Myometrial cell (primary cell): ENCODE results near the gene ZCCHC10. TPM values are rescaled to one million over a fixed set of nuclear protein-coding genes. Genes with fewer than 3 reads are reported as not detected.

Source experiments
- total RNA-seq: library from RNA; depleted of rRNA; stranded (reverse); fragments of >200 nt; gene quantifications from 2 replicates; pipeline ENCODE4 v1.2.3, GENCODE V29; 2015

ZCCHC10 gene
- 7.6 and 61.4 TPM in 2 replicates for total RNA-seq

GRCh38 chr5:133025804-133026663 lies at the start of gene ZCCHC10:
Gene ZCCHC10 (minus strand): TSS chr5:133026549. CDS start chr5:133026537, 12 bp downstream.

GRCh38 chr5:133051542-133052316 lies 25.4 kb upstream of the ZCCHC10 start, which contains the start of gene HSPA4:
Gene HSPA4 (plus strand): TSS chr5:133052013. CDS start chr5:133052251, 238 bp downstream.

GRCh38 chr5:132963171-132964104 lies 62.9 kb downstream of the ZCCHC10 start, which contains the start of gene AFF4:
Gene AFF4 (minus strand): TSS chr5:132963634. CDS start chr5:132937189, 26,445 bp downstream.

Other genes with a start within 250 kb of the ZCCHC10 start
- 40.9 and 45.4 TPM in 2 replicates for gene SEPTIN8, start 249.3 kb downstream of the ZCCHC10 start, total RNA-seq
- under 0.01 TPM in 1 of 2 replicates, not detected in the other for gene SOWAHA, start 213.2 kb downstream of the ZCCHC10 start, total RNA-seq
- 15.6 and 16.7 TPM in 2 replicates for gene SHROOM1, start 195.9 kb downstream of the ZCCHC10 start, total RNA-seq
- 0.18 TPM in 1 of 2 replicates, not detected in the other for gene GDF9, start 160.1 kb downstream of the ZCCHC10 start, total RNA-seq
- gene UQCRQ, start 159.9 kb downstream of the ZCCHC10 start, total RNA-seq = 185 and 209 TPM in 2 replicates
- gene LEAP2, start 152.9 kb downstream of the ZCCHC10 start, total RNA-seq = 1.6 TPM in 1 of 2 replicates, not detected in the other
- gene AFF4, start 62.9 kb downstream of the ZCCHC10 start, total RNA-seq = 25.7 and 35.8 TPM in 2 replicates
- 107 and 126 TPM in 2 replicates for gene HSPA4, start 25.5 kb upstream of the ZCCHC10 start, total RNA-seq